Stimulated activated CD4-positive, alpha-beta T cell treated with anti-CD3 and anti-CD28 coated beads, Interleukin-12 subunit alpha, Interleukin-12 subunit beta, amount 100 ng/mL, for 24 hours (primary cell): ENCODE data around the gene MFSD2B.
"Not testable (repeated sequence)": the region's sequence is repeated elsewhere in the genome, so short reads cannot be mapped to it uniquely, and the experiment has no call there.

Experiments used
- DNase-seq, 2 experiments: peaks; one replicate each; pipeline ENCODE4 v3.0.0-alpha.2; 2020; ENCODE audit warnings: low read depth in 2 of 2

Gene MFSD2B

GRCh38 chr2:24009680-24010476 is at the start of gene MFSD2B:
Gene MFSD2B (plus strand): TSS chr2:24010085. CDS start chr2:24010097, 12 bp downstream.
- no peak for DNase-seq

- DNase-seq, result no peak
These were observed 42.0 kb upstream of the MFSD2B start for GRCh38 chr2:23967846-23968245.

- no peak for DNase-seq
These were observed 33.0 kb upstream of the MFSD2B start for GRCh38 chr2:23976883-23977282.

GRCh38 chr2:23988371-23988770 is 21.5 kb upstream of the MFSD2B start:
- no peak for DNase-seq

GRCh38 chr2:23992931-23993330 is 17.0 kb upstream of the MFSD2B start:
- no peak for DNase-seq

GRCh38 chr2:23993736-23994269 is 16.1 kb upstream of the MFSD2B start:
- DNase-seq, result no peak

GRCh38 chr2:23994567-23994966 is 15.3 kb upstream of the MFSD2B start:
- DNase-seq, result no peak

GRCh38 chr2:24007693-24008092 is 2.2 kb upstream of the MFSD2B start:
- DNase-seq, result no peak

GRCh38 chr2:24008672-24009366 is 1.1 kb upstream of the MFSD2B start:
- no peak for DNase-seq

- DNase-seq, result no peak
These were observed 562 bp upstream of the MFSD2B start for GRCh38 chr2:24009367-24009679.

- DNase-seq, result no peak
These were observed 778 bp downstream of the MFSD2B start for GRCh38 chr2:24010477-24011249.

GRCh38 chr2:24011250-24012104 is 1.6 kb downstream of the MFSD2B start:
- no peak for DNase-seq

- no peak for DNase-seq
These were observed 2.8 kb downstream of the MFSD2B start for GRCh38 chr2:24012521-24013188.

GRCh38 chr2:24014902-24015301 is 5.0 kb downstream of the MFSD2B start:
- not testable (repeated sequence) for DNase-seq

- no peak for DNase-seq
These were observed 5.9 kb downstream of the MFSD2B start for GRCh38 chr2:24015562-24016375.

GRCh38 chr2:24016376-24016761 is 6.5 kb downstream of the MFSD2B start:
- DNase-seq, result no peak

- no peak for DNase-seq
These were observed 7.2 kb downstream of the MFSD2B start for GRCh38 chr2:24016853-24017703.

GRCh38 chr2:24017711-24018110 is 7.8 kb downstream of the MFSD2B start:
- no peak for DNase-seq

- no peak for DNase-seq
These were observed 8.4 kb downstream of the MFSD2B start for GRCh38 chr2:24018241-24018640.
